HL-60/S4 (cell line): ENCODE measurements around the gene RCOR3.
"Not testable (repeated sequence)": the region's sequence is repeated elsewhere in the genome, so short reads cannot be mapped to it uniquely, and the experiment has no call there.

ENCODE experiments used
- in situ Hi-C: fragments of 300-500 bp; cut with MboI; formaldehyde crosslinking; loops from 2 replicates; pipeline ENCODE4 v1.14.3; 2022; ENCODE audit warnings: low sequenced_read_pairs

Gene RCOR3

DNA sequence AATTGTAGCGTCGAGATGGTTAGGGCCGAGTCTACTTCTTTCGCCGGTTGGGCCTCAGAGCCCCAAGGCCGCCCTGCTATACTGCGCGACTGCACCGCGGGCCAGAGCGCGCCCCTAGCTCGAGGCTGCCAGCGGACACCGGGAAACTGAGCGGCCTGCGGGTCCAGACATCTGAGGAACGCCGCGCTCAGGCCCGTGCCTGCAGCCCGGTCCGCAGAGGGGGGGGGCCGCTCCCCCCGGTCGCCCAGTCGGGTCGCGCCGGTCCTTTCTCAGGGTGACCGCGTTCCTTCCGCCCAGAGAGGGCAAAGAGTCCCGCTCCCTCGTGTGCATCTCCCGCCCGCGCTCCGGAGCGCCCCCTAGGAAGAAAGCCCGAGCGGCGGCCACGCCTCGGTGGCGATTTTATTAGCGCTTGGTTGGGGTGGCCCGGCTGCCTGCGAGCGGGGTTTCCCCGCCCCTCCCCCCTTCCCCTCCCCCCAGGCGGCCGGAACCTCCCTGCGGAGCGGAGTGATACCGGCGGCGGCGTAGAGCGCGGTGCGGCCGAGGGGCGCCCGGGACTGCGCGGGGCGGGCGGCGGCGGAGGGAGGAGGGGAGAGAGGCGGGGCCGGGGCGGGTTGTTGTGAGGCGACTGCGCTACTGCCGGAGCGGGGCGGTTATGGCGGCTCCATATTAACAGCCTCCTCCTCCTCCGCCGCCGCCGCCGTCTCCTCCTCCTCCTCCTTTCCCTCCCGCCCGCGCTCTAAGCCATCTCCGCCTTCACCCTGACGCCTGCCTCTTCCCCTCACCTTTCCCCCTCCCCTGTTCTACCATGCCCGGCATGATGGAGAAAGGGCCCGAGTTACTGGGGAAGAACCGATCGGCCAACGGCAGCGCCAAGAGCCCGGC lies at the start of gene RCOR3:
Gene RCOR3 (plus strand): TSS at position 611 of the 882 bp plus-strand sequence. CDS start 195 bp downstream, at position 806.
- in situ Hi-C loops = no loop called here

DNA sequence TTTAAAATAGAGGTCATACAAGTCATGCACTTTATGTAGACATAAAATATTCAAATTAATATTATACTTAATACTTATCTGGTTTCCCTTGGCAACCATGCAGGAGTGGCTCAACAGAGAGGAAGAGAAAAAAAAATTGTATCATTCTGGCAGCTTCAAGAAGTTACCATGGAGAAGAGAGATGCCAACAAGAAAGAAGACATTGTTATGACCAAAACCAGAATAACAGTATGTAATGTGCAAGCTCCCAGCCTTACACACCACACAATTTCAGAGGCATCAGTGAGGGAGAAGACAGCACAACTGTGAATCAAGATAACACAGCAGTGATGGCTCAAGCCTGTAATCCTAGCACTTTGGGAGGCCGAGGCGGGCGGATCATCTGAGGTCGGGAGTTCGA lies 49.1 kb upstream of the RCOR3 start:
- in situ Hi-C loops = no loop called here

DNA sequence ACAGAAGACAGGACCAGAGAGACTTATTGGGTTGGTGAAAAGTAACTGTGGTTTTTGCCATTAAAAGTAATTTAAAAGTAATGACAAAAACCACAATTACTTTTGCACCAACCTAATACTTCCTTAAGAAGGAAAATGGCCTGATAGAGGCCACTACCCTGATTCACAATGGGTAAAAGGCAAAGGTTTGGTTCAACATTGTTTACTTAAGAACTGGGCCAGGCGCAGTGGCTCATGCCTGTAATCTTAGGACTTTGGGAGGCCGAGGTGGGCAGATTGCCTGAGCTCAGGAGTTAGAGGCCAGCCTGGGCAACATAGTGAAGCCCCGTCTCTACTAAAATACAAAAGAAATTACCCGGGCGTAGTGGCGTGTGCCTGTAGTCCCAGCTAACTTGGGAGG lies 48.2 kb upstream of the RCOR3 start:
- in situ Hi-C loops = no loop called here

- in situ Hi-C loops = no loop called here
Observed at GRCh38 chr1:211213702-211214101, 45.5 kb upstream of the RCOR3 start.

DNA sequence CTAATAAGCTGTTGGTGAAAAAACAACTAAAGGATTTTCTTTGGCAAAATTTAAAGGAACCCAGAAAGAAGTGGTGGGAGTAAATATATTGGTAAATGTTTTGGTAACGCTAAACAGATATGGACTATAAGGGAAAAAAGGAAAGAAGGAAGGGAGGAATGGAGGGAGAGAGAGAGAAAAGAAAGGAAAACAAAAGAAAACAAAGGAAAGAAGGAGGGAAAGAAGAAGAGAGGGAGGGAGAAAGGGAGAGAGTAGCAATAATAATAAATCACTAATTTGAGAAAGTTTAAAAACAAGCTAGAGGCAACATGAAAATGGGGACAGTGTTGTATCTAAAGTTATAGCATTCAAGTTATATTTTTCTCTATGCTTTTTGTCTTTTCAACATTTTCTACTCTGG lies 43.6 kb upstream of the RCOR3 start:
- in situ Hi-C loops = no loop called here

DNA sequence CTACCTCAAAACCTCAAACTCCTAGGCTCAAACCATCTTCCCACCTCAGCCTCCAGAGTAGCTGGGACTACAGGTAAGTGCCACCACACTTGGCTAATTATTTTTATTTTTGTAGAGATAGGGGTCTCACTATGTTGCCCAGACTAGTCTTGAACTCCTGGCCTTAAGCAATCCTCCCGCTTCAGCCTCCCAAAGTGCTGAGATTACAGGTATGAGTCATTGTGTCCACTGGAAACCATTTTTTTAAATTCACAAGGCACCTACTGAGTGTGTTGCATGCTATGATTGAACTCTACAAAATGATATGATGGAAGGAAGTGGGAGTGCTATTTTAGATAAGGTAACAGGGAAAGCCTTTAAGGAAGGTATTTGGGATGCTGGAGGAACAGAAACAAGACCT lies 41.8 kb upstream of the RCOR3 start:
- in situ Hi-C loops = no loop called here

GRCh38 chr1:211222469-211223234 lies 36.5 kb upstream of the RCOR3 start:
- in situ Hi-C loops = not testable (repeated sequence)

DNA sequence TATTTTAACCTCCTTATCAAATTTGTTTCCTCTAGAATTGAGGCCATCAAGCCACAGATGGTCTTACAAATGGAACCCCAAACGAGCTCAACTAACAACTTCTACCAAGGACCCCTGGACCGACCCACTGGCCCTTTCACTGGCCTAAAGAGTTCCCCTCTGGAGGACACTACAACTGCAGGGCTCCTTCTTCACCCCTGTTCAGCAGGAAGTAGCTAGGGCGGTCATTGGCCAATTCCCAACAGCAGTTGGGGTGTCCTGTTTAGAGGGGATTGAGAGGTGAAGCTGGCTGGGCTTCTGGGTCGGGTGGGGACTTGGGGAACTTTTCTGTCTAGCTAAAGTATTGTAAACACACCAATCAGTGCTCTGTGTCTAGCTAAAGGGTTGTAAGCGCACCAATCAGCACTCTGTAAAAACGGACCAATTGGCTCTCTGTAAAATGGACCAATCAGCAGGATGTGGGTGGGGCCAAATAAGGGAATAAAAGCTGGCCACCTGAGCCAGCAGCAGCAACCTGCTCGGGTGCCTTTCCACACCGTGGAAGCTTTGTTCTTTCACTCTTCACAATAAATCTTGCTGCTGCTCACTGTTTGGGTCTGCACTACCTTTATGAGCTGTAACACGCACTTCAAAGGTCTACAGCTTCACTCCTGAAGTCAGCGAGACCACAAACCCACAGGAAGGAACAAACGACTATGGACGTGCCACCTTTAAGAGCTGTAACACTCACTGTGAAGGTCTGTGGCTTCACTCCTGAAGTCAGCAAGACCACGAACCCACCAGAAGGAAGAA lies 30.4 kb upstream of the RCOR3 start:
- in situ Hi-C loops = not testable (repeated sequence)

GRCh38 chr1:211229365-211229759 lies 29.8 kb upstream of the RCOR3 start:
- in situ Hi-C loops = no loop called here

DNA sequence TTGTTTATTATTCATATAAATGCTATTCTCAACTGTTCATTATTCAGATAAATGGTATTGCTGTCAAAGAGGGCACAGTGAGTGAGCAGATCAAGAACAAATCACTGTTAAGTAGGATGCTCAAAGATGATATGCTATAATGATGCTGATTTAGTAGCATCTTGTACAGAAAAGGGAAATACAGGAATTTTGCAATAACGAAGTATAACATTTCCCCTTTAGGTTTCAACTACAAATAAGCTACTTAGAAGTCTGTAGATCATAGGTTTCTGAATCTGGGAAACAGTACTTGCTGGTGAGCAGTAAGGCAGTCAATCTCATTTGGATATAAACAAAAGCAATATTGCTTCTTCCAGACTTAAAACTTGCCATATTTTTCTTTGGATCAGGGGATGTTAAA lies 27.3 kb upstream of the RCOR3 start:
- in situ Hi-C loops = no loop called here

DNA sequence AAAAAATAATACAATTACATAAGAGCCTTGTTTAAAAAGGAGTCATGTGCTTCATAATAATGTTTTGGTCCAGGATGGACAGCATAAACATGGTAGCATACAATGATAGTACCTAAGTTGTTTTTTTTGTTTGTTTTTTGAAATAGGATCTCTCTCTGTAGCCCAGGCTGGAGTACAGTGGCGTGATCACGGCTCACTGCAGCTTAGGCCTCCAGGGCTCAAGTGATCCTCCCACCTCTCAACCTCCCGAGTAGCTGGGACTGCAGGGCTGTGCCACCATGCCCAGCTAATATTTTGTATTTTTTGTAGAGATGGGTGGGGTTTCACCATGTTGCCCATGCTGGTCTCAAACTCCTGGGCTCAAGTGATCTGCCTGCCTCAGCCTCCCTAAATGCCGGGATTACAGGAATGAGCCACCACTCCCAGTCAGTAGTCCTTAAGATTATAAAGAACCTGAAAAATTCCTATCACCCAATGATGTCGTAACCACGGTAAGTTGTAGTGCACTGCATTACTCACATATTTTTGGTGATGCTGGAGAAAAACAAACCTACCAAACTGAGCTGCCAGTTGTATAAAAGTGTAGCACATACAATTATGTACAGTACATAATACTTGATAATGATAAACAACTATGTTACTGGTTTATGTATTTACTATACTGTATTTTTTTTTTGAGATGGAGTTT lies 22.4 kb upstream of the RCOR3 start:
- in situ Hi-C loops = no loop called here

- in situ Hi-C loops = no loop called here
Observed at GRCh38 chr1:211237579-211237978, 21.6 kb upstream of the RCOR3 start.

DNA sequence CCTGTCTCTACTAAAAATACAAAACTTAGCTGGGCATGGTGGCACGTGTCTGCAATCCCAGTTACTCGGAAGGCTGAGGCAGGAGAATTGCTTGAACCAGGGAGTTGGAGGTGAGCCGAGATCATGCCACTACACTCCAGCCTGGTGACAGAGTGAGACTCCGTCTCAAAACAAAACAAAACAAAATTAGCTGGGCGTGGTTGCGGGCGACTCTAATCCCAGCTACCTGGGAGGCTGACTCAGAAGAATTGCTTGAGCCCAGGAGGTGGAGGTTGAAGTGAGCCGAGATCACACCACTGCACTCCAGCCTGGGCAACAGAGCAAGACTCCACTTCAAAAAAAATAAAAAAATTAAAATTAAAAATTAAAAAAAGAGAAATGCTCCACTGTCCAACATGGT lies 18.6 kb upstream of the RCOR3 start:
- in situ Hi-C loops = not testable (repeated sequence)

GRCh38 chr1:211241071-211241470 lies 18.1 kb upstream of the RCOR3 start:
- in situ Hi-C loops = no loop called here

- in situ Hi-C loops = not testable (repeated sequence)
Observed at GRCh38 chr1:211243639-211244038, 15.5 kb upstream of the RCOR3 start.

- in situ Hi-C loops = not testable (repeated sequence)
Observed at GRCh38 chr1:211246583-211246982, 12.6 kb upstream of the RCOR3 start.

- in situ Hi-C loops = no loop called here
Observed at GRCh38 chr1:211247921-211248320, 11.2 kb upstream of the RCOR3 start.

- in situ Hi-C loops = not testable (repeated sequence)
Observed at GRCh38 chr1:211249611-211250010, 9.6 kb upstream of the RCOR3 start.

DNA sequence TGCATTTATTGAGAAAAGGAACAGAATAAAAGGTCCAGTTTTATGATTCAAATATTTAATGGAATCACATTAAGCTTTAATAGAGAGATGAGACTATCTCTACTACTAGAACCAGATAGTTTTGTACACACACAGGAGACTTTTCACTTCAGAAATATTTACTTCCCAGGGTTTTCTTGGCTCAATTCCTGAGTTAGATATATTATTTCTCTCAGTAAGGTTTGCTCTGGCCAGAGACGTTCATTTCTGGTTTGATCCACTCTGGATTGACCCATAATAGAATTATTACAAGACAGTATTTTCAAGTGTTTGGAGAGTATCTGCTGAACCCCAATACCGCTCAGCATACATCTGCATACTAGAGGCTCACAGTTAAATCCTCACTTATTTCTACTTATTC lies 1.3 kb upstream of the RCOR3 start:
- in situ Hi-C loops = no loop called here

- in situ Hi-C loops = no loop called here
Observed at GRCh38 chr1:211258310-211258755, 833 bp upstream of the RCOR3 start.
